GM23338 (cell line): ENCODE measurements around the gene PLIN5.

ENCODE experiments used
- CTCF ChIP-seq, 2 experiments: fragments of 200-600 bp in 1 of 2; sonication (generic) in 1 of 2; conservative IDR thresholded peaks; 2 replicates each; pipeline versions ENCODE4 v1.5.1 to v1.6.1; 2016 to 2017; ENCODE audit warnings: antibody characterized with exemption in 2 of 2, low read depth in 2 of 2, mild to moderate bottlenecking in 2 of 2, moderate library complexity in 1 of 2
- EZH2 ChIP-seq: fragments of 200-600 bp; sonication (generic); IDR thresholded peaks from one replicate; pipeline ENCODE4 v1.8.0; 2017; ENCODE audit warnings: antibody characterized with exemption, mild to moderate bottlenecking, low read depth; ENCODE audit not compliant: unreplicated experiment
- JUNB ChIP-seq: IDR thresholded peaks from one replicate; pipeline ENCODE4 v1.6.1; 2016; ENCODE audit warnings: antibody characterized with exemption; ENCODE audit not compliant: unreplicated experiment
- POLR2AphosphoS5 ChIP-seq: IDR thresholded peaks from 2 replicates; pipeline ENCODE4 v1.6.1; 2016; ENCODE audit warnings: antibody characterized with exemption, low read depth

GRCh38 chr19:4502282-4503131, 32.5 kb downstream of the PLIN5 start:
- no peak for TF ChIP-seq CTCF (conservative IDR thresholded peaks at IDR 0.05; ENCODE audit: low read depth in 2 of 2)
- TF ChIP-seq EZH2 = no peak
- no peak for TF ChIP-seq JUNB
- no peak for TF ChIP-seq POLR2AphosphoS5
